CD4-positive, alpha-beta T cell (primary cell): Measurements from ENCODE around the gene LRCH2. TPM values are rescaled to one million over a fixed set of nuclear protein-coding genes. Genes with fewer than 3 reads are reported as not detected.

Source experiments
- ATAC-seq: fragments of 200-7000 bp; cut with Tn5 transposase; one replicate; pipeline ENCODE4 v1.10.0; 2022; ENCODE audit warnings: mild to moderate bottlenecking; ENCODE audit not compliant: poor library complexity
- CTCF ChIA-PET: fragments of 350-600 bp; sonication (Branson Sonifier 250); formaldehyde crosslinking; loops from one replicate; lab custom pipeline; 2021; ENCODE audit warnings: antibody characterized with exemption, inconsistent platforms; lab: Charles Lee
- POLR2A ChIA-PET: fragments of 350-600 bp; sonication (Branson Sonifier 250); formaldehyde crosslinking; loops from one replicate; lab custom pipeline; 2021; ENCODE audit warnings: antibody characterized with exemption, inconsistent platforms; lab: Charles Lee
- DNase-seq, 14 experiments: peaks; one replicate each; pipeline ENCODE4 v3.0.0-alpha.2; 2013 to 2020; ENCODE audit warnings: mixed read lengths in 2 of 14
- H3K27ac ChIP-seq, 2 donors: one replicate each; pipeline versions ENCODE4 v1.5.1 to v1.7.0; 2013; ENCODE audit warnings: low read length in 2 of 2, low read depth in 1 of 2, mild to moderate bottlenecking in 1 of 2
- H3K27me3 ChIP-seq, 2 experiments: 1 replicate in 1 of 2; 2 replicates in 1 of 2; pipeline versions ENCODE4 v1.6.1 to v1.7.0; 2013; ENCODE audit warnings: low read length in 2 of 2, control low read depth in 1 of 2, mild to moderate bottlenecking in 1 of 2, moderate library complexity in 1 of 2; ENCODE audit not compliant: insufficient read depth in 2 of 2, control insufficient read depth in 1 of 2
- H3K36me3 ChIP-seq: one replicate; pipeline ENCODE4 v1.6.1; 2013; ENCODE audit warnings: low read length, control low read depth; ENCODE audit not compliant: insufficient read depth
- H3K4me1 ChIP-seq: one replicate; pipeline ENCODE4 v1.6.1; 2013; ENCODE audit warnings: low read length, control low read depth; ENCODE audit not compliant: insufficient read depth
- H3K4me3 ChIP-seq: one replicate; pipeline ENCODE4 v1.5.1; 2013; ENCODE audit warnings: mild to moderate bottlenecking, low read length, moderate library complexity
- H3K9me3 ChIP-seq, 2 experiments: 1 replicate in 1 of 2; 2 replicates in 1 of 2; pipeline versions ENCODE4 v1.6.1 to v1.7.0; 2013; ENCODE audit warnings: low read length in 2 of 2, mild to moderate bottlenecking in 2 of 2, control low read depth in 1 of 2, moderate library complexity in 1 of 2; ENCODE audit not compliant: control insufficient read depth in 1 of 2, insufficient read depth in 1 of 2
- H3K27ac Mint-ChIP-seq: one replicate; pipeline ENCODE4 v1.8.0; 2020; ENCODE audit warnings: mixed read lengths
- H3K27me3 Mint-ChIP-seq: one replicate; pipeline ENCODE4 v1.8.0; 2021; ENCODE audit warnings: mixed read lengths
- H3K36me3 Mint-ChIP-seq: one replicate; pipeline ENCODE4 v1.8.0; 2021; ENCODE audit warnings: low read depth, mixed read lengths
- H3K4me1 Mint-ChIP-seq: one replicate; pipeline ENCODE4 v1.8.0; 2021; ENCODE audit warnings: low read depth, mixed read lengths
- H3K4me3 Mint-ChIP-seq: one replicate; pipeline ENCODE4 v1.8.0; 2020; ENCODE audit warnings: mild to moderate bottlenecking, mixed read lengths
- H3K9me3 Mint-ChIP-seq: one replicate; pipeline ENCODE4 v1.8.0; 2020; ENCODE audit warnings: mixed read lengths
- CTCF ChIP-seq: fragments of 200-600 bp; IDR thresholded peaks from one replicate; pipeline ENCODE4 v1.8.0; 2022; ENCODE audit warnings: antibody characterized with exemption, mild to moderate bottlenecking
- intact Hi-C, 2 experiments: fragments of 100-400 bp; cut with DNase I in 1 of 2; cut with micrococcal nuclease in 1 of 2; formaldehyde crosslinking; loops; one replicate each; pipeline versions ENCODE4 v1.15.1 to v1.9.0; 2023 to 2025; cut with DNase I, micrococcal nuclease
- total RNA-seq, 174 experiments: library from RNA in 2 of 174; stranded (reverse) in 2 of 174; gene quantifications; one replicate each; pipeline ENCODE4 v1.2.3 and lab custom pipeline; 2021 to 2026

The LRCH2 gene
- total RNA-seq, 2 experiments from 2014 or later, result not detected

GRCh38 chrX:115260330-115260729 lies 26.4 kb upstream of the LRCH2 start:
- no peaks in the 10 kb centered on the region for H3K36me3 ChIP-seq
- Mint-ChIP-seq H3K27ac (no peak overlapping the region), H3K9me3 (peaks cover 2% of the 10 kb centered on the region), H3K36me3 (no peaks in the 10 kb centered on the region), H3K4me1 (no peaks in the 10 kb centered on the region), H3K27me3 (no peaks in the 10 kb centered on the region), H3K4me3 (no peak overlapping the region)
- DNase-seq (no peak), ATAC-seq (no peak)
- POLR2A ChIA-PET, result no interaction called here
- no peak overlapping the region for H3K4me3 ChIP-seq
- CTCF ChIA-PET, result no interaction called here
- H3K27ac ChIP-seq, result no peak overlapping the region
- intact Hi-C loops, result no loop called here
- H3K9me3 ChIP-seq, result no peaks in the 10 kb centered on the region
- no peaks in the 10 kb centered on the region for H3K27me3 ChIP-seq
- H3K4me1 ChIP-seq, result no peaks in the 10 kb centered on the region
- no peak for TF ChIP-seq CTCF

GRCh38 chrX:115259238-115259875 lies 25.5 kb upstream of the LRCH2 start:
- H3K27ac Mint-ChIP-seq, result no peak overlapping the region

GRCh38 chrX:115257711-115258110 lies 23.8 kb upstream of the LRCH2 start:
- intact Hi-C loops, result no loop called here
- POLR2A ChIA-PET, result no interaction called here
- peaks cover 2% of the 10 kb centered on the region for H3K9me3 Mint-ChIP-seq

More at GRCh38 chrX:115259238-115259875, 25.5 kb upstream of the LRCH2 start:
- H3K9me3 ChIP-seq, result no peaks in the 10 kb centered on the region
- no peak overlapping the region for H3K4me3 ChIP-seq
- intact Hi-C loops, result no loop called here
- no peaks in the 10 kb centered on the region for H3K27me3 Mint-ChIP-seq
- no peak overlapping the region for H3K27ac ChIP-seq
- ChIA-PET CTCF (no interaction called here), POLR2A (no interaction called here)
- H3K27me3 ChIP-seq, result no peaks in the 10 kb centered on the region
- no peak for DNase-seq
- no peaks in the 10 kb centered on the region for H3K36me3 ChIP-seq
- TF ChIP-seq CTCF, result no peak
- H3K4me1 ChIP-seq, result no peaks in the 10 kb centered on the region
- no peaks in the 10 kb centered on the region for H3K4me1 Mint-ChIP-seq
- no peaks in the 10 kb centered on the region for H3K36me3 Mint-ChIP-seq
- ATAC-seq, result no peak
- H3K4me3 Mint-ChIP-seq, result no peak overlapping the region
- H3K9me3 Mint-ChIP-seq, result peaks cover 2% of the 10 kb centered on the region

More at GRCh38 chrX:115257711-115258110, 23.8 kb upstream of the LRCH2 start:
- Histone ChIP-seq H3K27me3 (no peaks in the 10 kb centered on the region), H3K27ac (no peak overlapping the region), H3K4me3 (no peak overlapping the region), H3K4me1 (no peaks in the 10 kb centered on the region), H3K36me3 (no peaks in the 10 kb centered on the region), H3K9me3 (no peaks in the 10 kb centered on the region)
- CTCF ChIA-PET, result no interaction called here
- no peak for ATAC-seq
- Mint-ChIP-seq H3K27me3 (no peaks in the 10 kb centered on the region), H3K27ac (no peak overlapping the region), H3K36me3 (no peaks in the 10 kb centered on the region), H3K4me1 (no peaks in the 10 kb centered on the region), H3K4me3 (no peak overlapping the region)
- DNase-seq, result no peak
- no peak for TF ChIP-seq CTCF
